OCI-LY3 (cell line): ENCODE measurements around the gene SRP14.
"Not testable (repeated sequence)": the region's sequence is repeated elsewhere in the genome, so short reads cannot be mapped to it uniquely, and the experiment has no call there.

Experiments
- H2AFZ ChIP-seq: fragments of 200-600, 300-600 bp; shearing (Covaris generic); 2 replicates; pipeline ENCODE4 v1.6.0; 2014; ENCODE audit warnings: antibody characterized with exemption, low read depth, low read length
- H3K27ac ChIP-seq: fragments of 200-600, 300-600 bp; sonication (generic); 2 replicates; pipeline ENCODE4 v1.5.1; 2014; ENCODE audit warnings: mild to moderate bottlenecking, low read length, moderate library complexity, mixed read lengths
- H3K27me3 ChIP-seq: fragments of 200-600, 300-600 bp; sonication (generic); 2 replicates; pipeline ENCODE4 v1.6.1; 2014; ENCODE audit warnings: low read depth, low read length, mixed read lengths
- H3K36me3 ChIP-seq: fragments of 200-600, 300-600 bp; sonication (generic); replicated peaks from 2 replicates; pipeline ENCODE3; 2014; ENCODE audit warnings: low read depth, low read length, mixed read lengths
- H3K4me1 ChIP-seq: fragments of 300-600, 200-600 bp; sonication (generic); 2 replicates; pipeline ENCODE4 v1.6.1; 2014; ENCODE audit warnings: low read length, mixed read lengths
- H3K4me2 ChIP-seq: fragments of 200-600, 300-600 bp; sonication (generic); 2 replicates; pipeline ENCODE4 v1.6.1; 2014; ENCODE audit warnings: low read length, mixed read lengths
- H3K4me3 ChIP-seq: fragments of 300-600, 200-600 bp; sonication (generic); 2 replicates; pipeline ENCODE4 v1.5.1; 2014; ENCODE audit warnings: antibody characterized with exemption, mild to moderate bottlenecking, low read length, moderate library complexity
- H3K79me2 ChIP-seq: fragments of 300-600, 200-600 bp; shearing (Covaris generic); 2 replicates; pipeline ENCODE4 v1.6.1; 2014; ENCODE audit warnings: mild to moderate bottlenecking, low read length, mixed read lengths
- H3K9ac ChIP-seq: fragments of 300-600, 200-600 bp; shearing (Covaris generic); 2 replicates; pipeline ENCODE4 v1.6.0; 2014; ENCODE audit warnings: mild to moderate bottlenecking, low read length, moderate library complexity
- H3K9me3 ChIP-seq: fragments of 200-600, 300-600 bp; shearing (Covaris generic); 2 replicates; pipeline ENCODE4 v1.6.1; 2014; ENCODE audit warnings: low read length, mixed read lengths; ENCODE audit not compliant: insufficient read depth
- H4K20me1 ChIP-seq: fragments of 200-600, 300-600 bp; sonication (generic); 2 replicates; pipeline ENCODE4 v1.6.1; 2016; ENCODE audit warnings: low read length, mixed read lengths; ENCODE audit not compliant: insufficient read depth
- EZH2phosphoT487 ChIP-seq: fragments of 200-600 bp; shearing (Covaris generic); IDR thresholded peaks from 2 replicates; pipeline ENCODE4 v1.6.1; 2018; ENCODE audit warnings: antibody characterized with exemption, mixed run types, low read depth
- TF ChIP-seq, protein P1 (sequence below): fragments of 200-600, 300-600 bp; sonication (generic); IDR thresholded peaks from 2 replicates; pipeline ENCODE4 v1.5.1; 2014; ENCODE audit warnings: antibody characterized with exemption, low read length, low read depth

SRP14 gene

DNA sequence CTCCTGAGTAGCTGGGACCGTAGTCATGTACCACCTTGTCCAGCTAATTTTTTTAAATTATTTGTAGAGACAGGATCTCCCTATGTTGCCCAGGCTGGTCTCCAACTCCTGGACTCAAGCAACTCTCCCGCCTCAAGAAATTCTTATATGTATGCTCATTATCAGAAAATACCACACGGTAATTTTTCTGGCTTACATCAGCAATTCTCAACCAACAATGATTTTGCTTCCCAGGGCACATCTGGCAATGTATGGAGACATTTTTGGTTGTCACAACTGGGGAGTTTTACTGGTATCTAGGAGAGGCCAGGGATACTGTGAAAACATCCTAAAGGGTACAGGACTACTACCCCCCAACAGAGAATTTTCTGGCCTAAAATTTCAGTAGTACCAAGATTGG, 10.8 kb downstream of the SRP14 start:
- no peak overlapping the region for H3K27ac ChIP-seq
- no peaks in the 10 kb centered on the region for H4K20me1 ChIP-seq

DNA sequence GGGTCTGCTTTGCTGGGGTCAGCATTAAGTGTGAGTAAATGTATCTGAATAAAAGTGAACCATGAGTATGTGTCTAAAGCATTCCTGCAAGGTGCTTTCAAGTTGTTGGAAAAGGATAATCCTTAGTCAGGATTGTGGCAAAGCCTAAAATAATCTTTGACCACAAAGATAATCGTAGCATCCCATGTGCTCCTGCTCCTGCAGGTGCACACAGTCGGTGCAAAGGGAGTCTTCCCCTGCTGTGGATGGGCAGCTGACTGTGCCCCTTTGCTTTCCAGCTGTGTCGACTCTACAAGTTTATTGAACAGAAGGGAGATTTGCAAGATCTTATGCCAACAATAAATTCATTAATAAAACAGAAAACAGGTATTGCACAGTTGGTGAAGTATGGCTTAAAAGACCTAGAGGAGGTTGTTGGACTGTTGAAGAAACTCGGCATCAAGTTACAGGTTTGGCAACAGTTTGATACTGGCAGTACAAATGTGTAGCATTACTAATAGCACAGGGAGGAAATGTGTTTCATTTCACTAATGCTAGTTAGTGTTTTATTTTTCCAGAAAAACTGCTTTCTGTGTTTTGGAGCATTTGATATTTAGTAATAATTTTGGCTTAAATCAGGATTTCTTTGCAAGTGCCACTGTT, 22.6 kb downstream of the SRP14 start:
- H3K9me3 ChIP-seq = 0 out of 2 replicates have a peak, but pooled peaks cover 5% of the 10 kb centered on the region
- H3K4me3 ChIP-seq = no peak overlapping the region
- H3K9ac ChIP-seq = no peak overlapping the region
- no peak overlapping the region for H3K27ac ChIP-seq
- no peak overlapping the region for H3K4me2 ChIP-seq
- no peaks in the 10 kb centered on the region for H3K4me1 ChIP-seq
- TF ChIP-seq, protein P1, sequence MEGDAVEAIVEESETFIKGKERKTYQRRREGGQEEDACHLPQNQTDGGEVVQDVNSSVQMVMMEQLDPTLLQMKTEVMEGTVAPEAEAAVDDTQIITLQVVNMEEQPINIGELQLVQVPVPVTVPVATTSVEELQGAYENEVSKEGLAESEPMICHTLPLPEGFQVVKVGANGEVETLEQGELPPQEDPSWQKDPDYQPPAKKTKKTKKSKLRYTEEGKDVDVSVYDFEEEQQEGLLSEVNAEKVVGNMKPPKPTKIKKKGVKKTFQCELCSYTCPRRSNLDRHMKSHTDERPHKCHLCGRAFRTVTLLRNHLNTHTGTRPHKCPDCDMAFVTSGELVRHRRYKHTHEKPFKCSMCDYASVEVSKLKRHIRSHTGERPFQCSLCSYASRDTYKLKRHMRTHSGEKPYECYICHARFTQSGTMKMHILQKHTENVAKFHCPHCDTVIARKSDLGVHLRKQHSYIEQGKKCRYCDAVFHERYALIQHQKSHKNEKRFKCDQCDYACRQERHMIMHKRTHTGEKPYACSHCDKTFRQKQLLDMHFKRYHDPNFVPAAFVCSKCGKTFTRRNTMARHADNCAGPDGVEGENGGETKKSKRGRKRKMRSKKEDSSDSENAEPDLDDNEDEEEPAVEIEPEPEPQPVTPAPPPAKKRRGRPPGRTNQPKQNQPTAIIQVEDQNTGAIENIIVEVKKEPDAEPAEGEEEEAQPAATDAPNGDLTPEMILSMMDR = no peak
- no peak for TF ChIP-seq EZH2phosphoT487
- peaks cover 47% of the 10 kb centered on the region for H3K36me3 ChIP-seq
- H3K79me2 ChIP-seq = no peaks in the 10 kb centered on the region
- H2AFZ ChIP-seq = no peak overlapping the region
- no peaks in the 10 kb centered on the region for H4K20me1 ChIP-seq
- no peaks in the 10 kb centered on the region for H3K27me3 ChIP-seq

More for the DNA sequence above, 10.8 kb downstream of the SRP14 start:
- no peak for TF ChIP-seq EZH2phosphoT487
- Histone ChIP-seq H2AFZ (no peak overlapping the region), H3K27me3 (no peaks in the 10 kb centered on the region), H3K9ac (no peak overlapping the region), H3K4me2 (no peak overlapping the region), H3K4me1 (no peaks in the 10 kb centered on the region), H3K4me3 (no peak overlapping the region), H3K9me3 (no peaks in the 10 kb centered on the region), H3K79me2 (no peaks in the 10 kb centered on the region), H3K36me3 (peaks cover 43% of the 10 kb centered on the region)

DNA sequence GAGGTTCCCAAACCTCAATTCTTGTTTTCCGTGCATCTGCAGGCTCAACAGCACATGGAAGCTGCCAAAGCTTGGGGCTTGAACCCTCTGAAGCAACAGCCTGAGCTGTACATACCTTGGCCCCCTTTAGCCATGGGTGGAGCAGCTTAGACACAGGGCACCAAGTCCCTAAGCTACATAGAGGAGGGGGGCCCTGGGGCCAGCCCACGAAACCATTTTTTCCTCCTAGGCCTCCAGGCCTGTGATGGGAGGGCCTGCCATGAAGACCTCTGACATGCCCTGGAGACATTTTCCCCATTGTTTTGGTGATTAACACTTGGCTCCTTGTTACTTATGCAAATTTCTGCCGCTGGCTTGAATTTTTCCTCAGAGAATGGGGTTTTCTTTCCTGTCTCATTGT, 24.6 kb downstream of the SRP14 start:
- H3K4me1 ChIP-seq = no peaks in the 10 kb centered on the region
- no peak overlapping the region for H3K27ac ChIP-seq
- no peaks in the 10 kb centered on the region for H3K79me2 ChIP-seq
- H4K20me1 ChIP-seq = no peaks in the 10 kb centered on the region
- 0 out of 2 replicates have a peak, but pooled peaks cover 5% of the 10 kb centered on the region for H3K9me3 ChIP-seq
- H3K9ac ChIP-seq = no peak overlapping the region
- no peaks in the 10 kb centered on the region for H3K27me3 ChIP-seq
- H2AFZ ChIP-seq = no peak overlapping the region
- H3K4me3 ChIP-seq = no peak overlapping the region
- no peak overlapping the region for H3K4me2 ChIP-seq
- TF ChIP-seq EZH2phosphoT487 = no peak
- TF ChIP-seq, protein P1 = no peak
- peaks cover 51% of the 10 kb centered on the region for H3K36me3 ChIP-seq

DNA sequence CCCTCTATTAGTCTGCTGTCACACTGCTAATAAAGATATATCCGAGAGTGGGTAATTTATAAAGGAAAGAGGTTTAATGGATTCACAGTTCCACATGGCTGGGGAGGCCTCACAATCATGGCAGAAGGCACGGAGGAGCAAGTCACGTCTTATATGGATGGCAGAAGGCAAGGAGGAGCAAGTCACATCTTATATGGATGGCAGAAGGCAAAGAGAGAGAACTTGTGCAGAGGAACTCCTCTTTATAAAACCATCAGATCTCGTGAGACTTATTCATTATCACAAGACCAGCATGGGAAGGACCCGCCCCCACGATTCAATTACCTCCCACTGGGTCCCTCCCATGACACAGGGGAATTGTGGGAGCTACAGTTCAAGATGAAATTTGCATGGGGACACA, 25.6 kb downstream of the SRP14 start:
- not testable (repeated sequence) for H3K9me3 ChIP-seq, H3K4me3 ChIP-seq, H3K9ac ChIP-seq, H3K27me3 ChIP-seq, H3K4me1 ChIP-seq, H3K79me2 ChIP-seq, H2AFZ ChIP-seq, H3K4me2 ChIP-seq, H3K27ac ChIP-seq, H4K20me1 ChIP-seq
- H3K36me3 ChIP-seq = peaks cover 48% of the 10 kb centered on the region

DNA sequence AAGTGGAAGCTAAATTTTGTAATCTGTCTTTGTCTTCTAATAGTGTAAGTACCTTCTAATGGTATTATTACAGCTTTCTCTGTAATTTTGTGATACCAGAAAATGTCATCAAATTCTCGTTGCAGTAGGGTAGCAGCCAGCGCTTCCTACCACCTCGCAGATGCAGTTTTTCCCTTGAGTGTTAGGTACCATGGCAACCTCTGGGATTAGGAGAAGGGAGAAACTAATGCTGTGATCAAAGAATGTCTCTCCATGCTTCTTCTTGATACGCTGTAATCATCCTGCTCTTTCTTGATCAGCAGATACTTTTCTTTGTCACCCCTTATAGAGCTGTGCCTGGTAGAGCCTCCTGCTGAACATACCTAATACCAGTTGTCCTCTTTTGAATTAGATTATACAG, 27.7 kb downstream of the SRP14 start:
- Histone ChIP-seq H3K9ac (no peak overlapping the region), H3K27me3 (no peaks in the 10 kb centered on the region), H2AFZ (no peak overlapping the region), H3K4me1 (no peaks in the 10 kb centered on the region), H3K9me3 (0 out of 2 replicates have a peak, but pooled peaks cover 5% of the 10 kb centered on the region), H4K20me1 (no peaks in the 10 kb centered on the region), H3K79me2 (no peaks in the 10 kb centered on the region), H3K27ac (no peak overlapping the region), H3K4me2 (no peak overlapping the region), H3K36me3 (peaks cover 57% of the 10 kb centered on the region), H3K4me3 (no peak overlapping the region)
- TF ChIP-seq, protein P1 = no peak
- TF ChIP-seq EZH2phosphoT487 = no peak
